Kidney (tissue), 14 donors: Measurements from ENCODE around the gene LMNA. TPM values are rescaled to one million over a fixed set of nuclear protein-coding genes. Genes with fewer than 3 reads are reported as not detected.

Experiments
- DNase-seq, 5 donors: peaks; one replicate each; pipeline ENCODE4 v3.0.0-alpha.2; 2013 to 2020
- FAIRE-seq: peaks from 2 replicates; lab custom pipeline; 2012; peaks lifted over from hg19 to GRCh38; lab: Jason Lieb, UNC
- H3K27ac ChIP-seq, 2 donors: one replicate each; pipeline ENCODE4 v1.7.0; 2013; ENCODE audit warnings: low read depth in 2 of 2, low read length in 2 of 2, inconsistent platforms in 1 of 2
- H3K27me3 ChIP-seq: one replicate; pipeline ENCODE4 v1.7.1; 2013; ENCODE audit warnings: low read length, inconsistent platforms; ENCODE audit not compliant: control insufficient read depth, insufficient read depth
- H3K36me3 ChIP-seq, 3 donors: one replicate each; pipeline versions ENCODE4 v1.7.0 to v1.7.1; 2013; ENCODE audit warnings: low read length in 3 of 3, control low read depth in 1 of 3, inconsistent platforms in 1 of 3; ENCODE audit not compliant: insufficient read depth in 3 of 3, control insufficient read depth in 2 of 3
- H3K4me1 ChIP-seq, 3 donors: one replicate each; pipeline versions ENCODE4 v1.7.0 to v1.7.1; 2013; ENCODE audit warnings: low read length in 3 of 3, inconsistent platforms in 1 of 3, low read depth in 1 of 3; ENCODE audit not compliant: control insufficient read depth in 2 of 3, insufficient read depth in 2 of 3
- H3K4me3 ChIP-seq, 3 donors: one replicate each; pipeline versions ENCODE4 v1.7.0 to v1.8.1; 2013; ENCODE audit warnings: low read length in 3 of 3, control low read depth in 1 of 3, inconsistent platforms in 1 of 3
- H3K9ac ChIP-seq, 3 donors: one replicate each; pipeline versions ENCODE4 v1.7.0 to v1.7.1; 2013; ENCODE audit warnings: low read length in 3 of 3, control low read depth in 1 of 3, inconsistent platforms in 1 of 3
- H3K9me3 ChIP-seq, 3 donors: one replicate each; pipeline versions ENCODE4 v1.7.0 to v1.7.1; 2013; ENCODE audit warnings: low read length in 3 of 3, control low read depth in 1 of 3, inconsistent platforms in 1 of 3; ENCODE audit not compliant: control insufficient read depth in 2 of 3, insufficient read depth in 1 of 3
- CTCF ChIP-seq: IDR thresholded peaks from 3 replicates; pipeline ENCODE4 v1.5.1; 2012; ENCODE audit warnings: mild to moderate bottlenecking, moderate library complexity, borderline replicate concordance; ENCODE audit not compliant: insufficient read depth; ENCODE audit errors: extremely low read depth
- intact Hi-C: fragments of 100-400 bp; cut with DNase I; formaldehyde crosslinking; loops from one replicate; pipeline ENCODE4 v1.11.1; 2022
- polyA plus RNA-seq: library from polyadenylated mRNA; stranded (reverse); fragments of 350-450 nt; fragmentation: Illumina TruSeq; extraction: RNeasy Lipid Tissue Mini Kit (QIAGEN cat#74804); gene quantifications from one replicate; pipeline ENCODE4 v1.2.3, GENCODE V29; 2014; ENCODE audit warnings: low read depth, low replicate concordance; ENCODE audit not compliant: insufficient read depth
- total RNA-seq: library from RNA; stranded (reverse); fragmentation: NEBNext Ultra II Directional; extraction: Animal tissue kit (Norgen Biotek cat#: 25700); gene quantifications from one replicate; pipeline ENCODE4 v1.2.1, GENCODE V29; 2021
- donor health status: control.
- donor health status: control.
- donor health status: control.
- donor health status: control.
- donor health status: control.
- donor health status: DM: yes; HTN: yes; CAD: no.
- donor health status: Normal renal cell carcinoma (clear cell type).

LMNA gene
- total and polyA plus RNA-seq, 2 donors from 2014 or later, result 145 to 384 TPM

- Histone ChIP-seq H3K27ac (peak overlapping the region; percentile 95 to 96), H3K36me3 (no peaks in the 10 kb centered on the region), H3K27me3 (no peaks in the 10 kb centered on the region), H3K9ac (peak overlapping the region in 2 of 3 donors; percentile 9 to 79), H3K4me1 (peaks cover 4 to 40% (median 33%) of the 10 kb centered on the region in 3 donors), H3K9me3 (no peaks in the 10 kb centered on the region), H3K4me3 (peak overlapping the region in 1 of 3 donors; percentile 50)
- FAIRE-seq, result no peak
- intact Hi-C loops, result no loop called here
- peak in 1 of 5 donors; percentile 53 for DNase-seq
- TF ChIP-seq CTCF, result no peak
Observed at GRCh38 chr1:156104861-156105832, 9.4 kb upstream of the LMNA start.

DNA sequence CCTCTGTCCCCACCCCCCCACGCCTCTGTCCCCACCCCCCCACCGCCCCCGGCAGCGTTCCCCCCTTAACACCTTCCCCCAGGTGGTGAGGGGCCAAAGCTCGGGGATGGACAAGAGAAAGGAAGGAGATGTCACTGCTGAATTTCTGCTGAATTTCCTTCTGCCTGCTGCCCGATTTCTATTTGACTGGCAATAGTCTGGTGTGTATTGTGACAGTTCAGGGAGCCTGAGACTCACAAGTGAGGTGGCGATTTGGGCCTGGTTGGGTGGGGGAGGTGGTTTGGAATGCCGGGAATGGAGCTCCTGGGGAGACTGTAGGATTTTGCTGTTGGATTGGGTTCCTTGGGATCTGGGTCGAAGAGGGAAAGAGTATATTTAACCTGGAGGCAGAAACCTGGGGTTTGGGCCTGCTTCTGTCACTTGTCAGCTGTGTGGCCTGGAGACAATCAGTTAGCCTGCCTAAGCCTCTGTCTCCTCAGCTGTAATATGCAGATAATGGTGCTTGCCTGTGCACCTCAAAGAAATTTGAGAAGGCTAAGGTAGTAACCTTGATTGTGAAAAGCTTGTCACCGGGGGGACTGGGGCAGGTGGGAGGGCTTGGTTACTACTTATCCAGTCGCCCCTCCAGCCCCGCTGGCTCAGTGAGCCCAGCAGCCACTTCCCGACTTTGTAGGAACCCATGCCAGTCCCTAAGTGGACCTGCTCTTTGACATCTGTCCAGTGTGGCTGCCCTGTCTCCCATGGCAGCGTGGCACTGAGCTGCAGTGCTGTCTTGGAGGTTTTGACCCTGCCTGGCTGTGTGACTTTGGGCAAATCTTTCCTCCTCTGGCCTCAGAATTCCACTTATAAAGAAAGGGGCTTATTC is 7.7 kb upstream of the LMNA start:
- Histone ChIP-seq H3K36me3 (no peaks in the 10 kb centered on the region), H3K4me3 (peak overlapping the region in 1 of 3 donors; percentile 34), H3K9ac (peak overlapping the region in 1 of 3 donors; percentile 76), H3K9me3 (no peaks in the 10 kb centered on the region), H3K27ac (peak overlapping the region; percentile 92 to 96), H3K27me3 (no peaks in the 10 kb centered on the region), H3K4me1 (peaks cover 4 to 38% (median 26%) of the 10 kb centered on the region in 3 donors)
- DNase-seq (peak in 1 of 5 donors; percentile 62), FAIRE-seq (no peak)
- TF ChIP-seq CTCF, result no peak
- intact Hi-C loops, result no loop called here

DNA sequence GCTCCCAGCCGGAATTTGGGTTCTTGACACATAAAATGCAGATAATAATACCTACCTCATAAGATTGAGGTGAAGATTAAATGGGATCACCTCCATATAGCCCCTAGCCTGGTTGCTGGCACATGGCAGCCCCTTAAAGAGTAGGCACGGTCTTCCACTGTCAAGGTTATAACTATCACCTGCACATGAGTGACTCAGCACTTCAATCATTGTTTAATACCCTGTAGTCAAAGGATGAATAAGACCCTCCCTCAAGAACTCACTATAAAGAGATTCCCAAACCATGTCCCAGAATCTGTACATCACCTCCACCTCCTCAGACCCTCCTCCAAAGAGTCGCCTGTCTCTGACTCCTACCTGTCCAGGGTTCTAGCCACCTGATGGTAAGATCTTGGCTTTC is 6.5 kb upstream of the LMNA start:
- TF ChIP-seq CTCF, result no peak
- Histone ChIP-seq H3K4me3 (no peak overlapping the region), H3K9ac (no peak overlapping the region), H3K27me3 (no peaks in the 10 kb centered on the region), H3K4me1 (peaks cover 4 to 31% (median 23%) of the 10 kb centered on the region in 3 donors), H3K36me3 (no peaks in the 10 kb centered on the region), H3K9me3 (no peaks in the 10 kb centered on the region), H3K27ac (no peak overlapping the region)
- DNase-seq (no peak), FAIRE-seq (no peak)
- intact Hi-C loops, result no loop called here
